ENCODE measurements around the gene KCNJ6.
"Not testable (repeated sequence)": the region's sequence is repeated elsewhere in the genome, so short reads cannot be mapped to it uniquely, and the experiment has no call there.

Gene KCNJ6

GRCh38 chr21:37622755-37623154, 293.5 kb downstream of the KCNJ6 start:
- in situ Hi-C loops (cut with MboI; ENCODE audit: low sequenced_read_pairs): no loop called here

- in situ Hi-C loops (cut with MboI; ENCODE audit: low sequenced_read_pairs): no loop called here
These were observed 295.9 kb downstream of the KCNJ6 start for GRCh38 chr21:37620401-37620800.

GRCh38 chr21:37619464-37619974, 296.7 kb downstream of the KCNJ6 start:
- in situ Hi-C loops (cut with MboI; ENCODE audit: low sequenced_read_pairs): no loop called here

- in situ Hi-C loops (cut with MboI; ENCODE audit: low sequenced_read_pairs): no loop called here
These were observed 298.2 kb downstream of the KCNJ6 start for GRCh38 chr21:37618081-37618480.

GRCh38 chr21:37615962-37616361, 300.3 kb downstream of the KCNJ6 start:
- in situ Hi-C loops (cut with MboI; ENCODE audit: low sequenced_read_pairs): no loop called here

GRCh38 chr21:37614351-37614875, 301.8 kb downstream of the KCNJ6 start:
- in situ Hi-C loops (cut with MboI; ENCODE audit: low sequenced_read_pairs): no loop called here

GRCh38 chr21:37607081-37607480, 309.2 kb downstream of the KCNJ6 start:
- in situ Hi-C loops (cut with MboI; ENCODE audit: low sequenced_read_pairs): no loop called here

GRCh38 chr21:37606549-37606948, 309.7 kb downstream of the KCNJ6 start:
- in situ Hi-C loops (cut with MboI; ENCODE audit: low sequenced_read_pairs): no loop called here

- in situ Hi-C loops (cut with MboI; ENCODE audit: low sequenced_read_pairs): no loop called here
These were observed 311.3 kb downstream of the KCNJ6 start for GRCh38 chr21:37605006-37605405.

- in situ Hi-C loops (cut with MboI; ENCODE audit: low sequenced_read_pairs): no loop called here
These were observed 313.1 kb downstream of the KCNJ6 start for GRCh38 chr21:37603129-37603528.

- in situ Hi-C loops (cut with MboI; ENCODE audit: low sequenced_read_pairs): no loop called here
These were observed 314.3 kb downstream of the KCNJ6 start for GRCh38 chr21:37601915-37602314.

GRCh38 chr21:37601027-37601426, 315.2 kb downstream of the KCNJ6 start:
- in situ Hi-C loops (cut with MboI; ENCODE audit: low sequenced_read_pairs): no loop called here

GRCh38 chr21:37595944-37596343, 320.3 kb downstream of the KCNJ6 start:
- in situ Hi-C loops (cut with MboI; ENCODE audit: low sequenced_read_pairs): no loop called here

GRCh38 chr21:37594472-37594951, 321.7 kb downstream of the KCNJ6 start:
- in situ Hi-C loops (cut with MboI; ENCODE audit: low sequenced_read_pairs): no loop called here

- in situ Hi-C loops (cut with MboI; ENCODE audit: low sequenced_read_pairs): no loop called here
These were observed 322.4 kb downstream of the KCNJ6 start for GRCh38 chr21:37593740-37594471.

GRCh38 chr21:37593015-37593414, 323.2 kb downstream of the KCNJ6 start:
- in situ Hi-C loops (cut with MboI; ENCODE audit: low sequenced_read_pairs): no loop called here

GRCh38 chr21:37592496-37592895, 323.8 kb downstream of the KCNJ6 start:
- in situ Hi-C loops (cut with MboI; ENCODE audit: low sequenced_read_pairs): no loop called here

- in situ Hi-C loops (cut with MboI; ENCODE audit: low sequenced_read_pairs): not testable (repeated sequence)
These were observed 324.3 kb downstream of the KCNJ6 start for GRCh38 chr21:37591994-37592393.

GRCh38 chr21:37590836-37591235, 325.4 kb downstream of the KCNJ6 start:
- in situ Hi-C loops (cut with MboI; ENCODE audit: low sequenced_read_pairs): not testable (repeated sequence)

GRCh38 chr21:37588644-37589043, 327.6 kb downstream of the KCNJ6 start:
- in situ Hi-C loops (cut with MboI; ENCODE audit: low sequenced_read_pairs): not testable (repeated sequence)

- in situ Hi-C loops (cut with MboI; ENCODE audit: low sequenced_read_pairs): no loop called here
These were observed 328.6 kb downstream of the KCNJ6 start for GRCh38 chr21:37587635-37588177.

GRCh38 chr21:37587203-37587602, 329.1 kb downstream of the KCNJ6 start:
- in situ Hi-C loops (cut with MboI; ENCODE audit: low sequenced_read_pairs): no loop called here
